ENCODE data around the gene CMTM8.
"Not testable (repeated sequence)": the region's sequence is repeated elsewhere in the genome, so short reads cannot be mapped to it uniquely, and the experiment has no call there.

CMTM8 gene

GRCh38 chr3:32384938-32385337 is 146.5 kb downstream of the CMTM8 start:
- DNase-seq = no peak

GRCh38 chr3:32387512-32387911 is 149.0 kb downstream of the CMTM8 start:
- DNase-seq = no peak

GRCh38 chr3:32389577-32389976 is 151.1 kb downstream of the CMTM8 start:
- not testable (repeated sequence) for DNase-seq

- DNase-seq = peak; percentile 55 to 68 (median 59)
These were observed 153.4 kb downstream of the CMTM8 start, which contains the start of gene CMTM7 for GRCh38 chr3:32391643-32392535. CMTM7 (plus strand) TSS chr3:32391853; CDS start chr3:32391907, 54 bp downstream.

GRCh38 chr3:32392536-32393302 is 154.2 kb downstream of the CMTM8 start:
- DNase-seq = peak in 3 of 5 donors; percentile 8 to 45 (median 13)

GRCh38 chr3:32395496-32395895 is 157.0 kb downstream of the CMTM8 start:
- no peak for DNase-seq

- no peak for DNase-seq
These were observed 159.5 kb downstream of the CMTM8 start for GRCh38 chr3:32397941-32398340.

- no peak for DNase-seq
These were observed 160.1 kb downstream of the CMTM8 start for GRCh38 chr3:32398531-32398930.

GRCh38 chr3:32399030-32399620 is 160.6 kb downstream of the CMTM8 start:
- DNase-seq = peak in 3 of 5 donors; percentile 29 to 68 (median 54)

GRCh38 chr3:32401126-32401525 is 162.6 kb downstream of the CMTM8 start:
- DNase-seq = no peak

- DNase-seq = peak; percentile 34 to 77 (median 52)
These were observed 163.1 kb downstream of the CMTM8 start for GRCh38 chr3:32401556-32402081.

GRCh38 chr3:32403663-32404062 is 165.2 kb downstream of the CMTM8 start:
- DNase-seq = no peak

- DNase-seq = no peak
These were observed 166.2 kb downstream of the CMTM8 start for GRCh38 chr3:32404714-32405113.

GRCh38 chr3:32405155-32405554 is 166.7 kb downstream of the CMTM8 start:
- no peak for DNase-seq

- no peak for DNase-seq
These were observed 167.3 kb downstream of the CMTM8 start for GRCh38 chr3:32405711-32406323.

GRCh38 chr3:32406486-32407408 is 168.3 kb downstream of the CMTM8 start:
- no peak for DNase-seq

- DNase-seq = no peak
These were observed 172.1 kb downstream of the CMTM8 start for GRCh38 chr3:32410367-32411246.

GRCh38 chr3:32411442-32411841 is 173.0 kb downstream of the CMTM8 start:
- no peak for DNase-seq

- DNase-seq = no peak
These were observed 174.4 kb downstream of the CMTM8 start for GRCh38 chr3:32412887-32413286.

- no peak for DNase-seq
These were observed 175.5 kb downstream of the CMTM8 start for GRCh38 chr3:32413845-32414521.
